ENCODE measurements around the gene PLCB1. TPM values are rescaled to one million over a fixed set of nuclear protein-coding genes. Genes with fewer than 3 reads are reported as not detected.

PLCB1 gene
- total and polyA plus RNA-seq, 2 donors (not counting 3 experiments of a cell fraction or from before 2014, with no cell fraction given), result 10.2 to 53.4 TPM

- no peaks in the 10 kb centered on the region for H3K9me1 ChIP-seq (replicated peaks; ENCODE audit: control insufficient read depth, extremely low read depth, insufficient read depth, low read length)
- no peak overlapping the region for H3K4me3 ChIP-seq (replicated peaks in 1 of 3; ENCODE audit: insufficient read depth in 1 of 3, low read depth in 1 of 3, low read length in 3 of 3)
- H3K79me2 ChIP-seq (ENCODE audit: control insufficient read depth, insufficient read depth, low read length), result no peaks in the 10 kb centered on the region
- no peak for FAIRE-seq
- no peak overlapping the region for H3K4me2 ChIP-seq (ENCODE audit: insufficient read depth, low read length)
- intact Hi-C loops (cut with micrococcal nuclease) (no loop called here), dilution Hi-C loops (cut with MboI; ENCODE audit: extremely low pct_ligation_motif_present, low sequenced_read_pairs) (no loop called here)
- no peaks in the 10 kb centered on the region for H3K36me3 ChIP-seq (ENCODE audit: control insufficient read depth in 2 of 2, extremely low read depth in 1 of 2, insufficient read depth in 2 of 2, low read length in 2 of 2)
- no peaks in the 10 kb centered on the region for H3K9me3 ChIP-seq (replicated peaks; ENCODE audit: control insufficient read depth, insufficient read depth, low read length)
- no peak for TF ChIP-seq JUN (IDR thresholded peaks at IDR 0.05; ENCODE audit: borderline replicate concordance, insufficient read depth, insufficient read length, low read depth)
- no peak for TF ChIP-seq MAX (IDR thresholded peaks at IDR 0.05; ENCODE audit: insufficient read depth, insufficient read length)
- TF ChIP-seq POLR2A (IDR thresholded peaks at IDR 0.05; ENCODE audit: low read depth, low read length), result no peak
- H2AFZ ChIP-seq (ENCODE audit: low read depth, low read length), result no peak overlapping the region
- H3K4me1 ChIP-seq (ENCODE audit: control insufficient read depth, extremely low read depth, insufficient read depth, low read length), result peaks cover 4% of the 10 kb centered on the region
- no peak for DNase-seq (ENCODE audit: low read depth, low spot score)
- ChIA-PET POLR2A (no interaction called here), CTCF (interaction anchor here (1.6 to 2.0 kb wide), 2 partner anchors 9 to 11 kb away, joined by 3 to 7 read pairs; no protein-coding TSS in a partner anchor)
- no peaks in the 10 kb centered on the region for H3K27me3 ChIP-seq (ENCODE audit: control insufficient read depth in 2 of 2, insufficient read depth in 2 of 2, low read length in 2 of 2)
- no peaks in the 10 kb centered on the region for H4K20me1 ChIP-seq (replicated peaks; ENCODE audit: control insufficient read depth, extremely low read depth, insufficient read depth, low read length)
- H3K9ac ChIP-seq (replicated peaks; ENCODE audit: extremely low read depth, insufficient read depth, low read length), result no peak overlapping the region
- BruUV-seq (replicated peaks), result no TSS peak
- no peak overlapping the region for H3K27ac ChIP-seq (ENCODE audit: insufficient read depth, low read depth, low read length)
Measured at GRCh38 chr20:8525017-8525343, 392.9 kb downstream of the PLCB1 start.

GRCh38 chr20:8526610-8527009, 394.5 kb downstream of the PLCB1 start:
- H3K9ac ChIP-seq (replicated peaks; ENCODE audit: extremely low read depth, insufficient read depth, low read length), result no peak overlapping the region
- ChIA-PET POLR2A (no interaction called here), CTCF (interaction anchor here (1.3 to 2.0 kb wide), 3 partner anchors 9 to 12 kb away, joined by 3 to 7 read pairs (median 4); no protein-coding TSS in a partner anchor)
- H3K36me3 ChIP-seq (ENCODE audit: control insufficient read depth in 2 of 2, extremely low read depth in 1 of 2, insufficient read depth in 2 of 2, low read length in 2 of 2), result no peaks in the 10 kb centered on the region
- no peaks in the 10 kb centered on the region for H3K9me1 ChIP-seq (replicated peaks; ENCODE audit: control insufficient read depth, extremely low read depth, insufficient read depth, low read length)
- dilution Hi-C loops (cut with MboI; ENCODE audit: extremely low pct_ligation_motif_present, low sequenced_read_pairs), result no loop called here
- H3K27ac ChIP-seq (ENCODE audit: insufficient read depth, low read depth, low read length), result no peak overlapping the region
- FAIRE-seq, result no peak
- DNase-seq (ENCODE audit: low read depth, low spot score), result no peak
- no peaks in the 10 kb centered on the region for H3K9me3 ChIP-seq (replicated peaks; ENCODE audit: control insufficient read depth, insufficient read depth, low read length)
- no TSS peak for BruUV-seq (replicated peaks)
- H3K27me3 ChIP-seq (ENCODE audit: control insufficient read depth in 2 of 2, insufficient read depth in 2 of 2, low read length in 2 of 2), result no peaks in the 10 kb centered on the region
- H2AFZ ChIP-seq (ENCODE audit: low read depth, low read length), result no peak overlapping the region
- TF ChIP-seq MAX (IDR thresholded peaks at IDR 0.05; ENCODE audit: insufficient read depth, insufficient read length) (no peak), JUN (IDR thresholded peaks at IDR 0.05; ENCODE audit: borderline replicate concordance, insufficient read depth, insufficient read length, low read depth) (no peak), FOS (IDR thresholded peaks at IDR 0.05; ENCODE audit: borderline replicate concordance, insufficient read depth, low read length) (no peak)
- H3K4me1 ChIP-seq (ENCODE audit: control insufficient read depth, extremely low read depth, insufficient read depth, low read length), result peaks cover 8% of the 10 kb centered on the region
- no peaks in the 10 kb centered on the region for H4K20me1 ChIP-seq (replicated peaks; ENCODE audit: control insufficient read depth, extremely low read depth, insufficient read depth, low read length)
- H3K4me3 ChIP-seq (replicated peaks in 1 of 3; ENCODE audit: insufficient read depth in 1 of 3, low read depth in 1 of 3, low read length in 3 of 3), result no peak overlapping the region
- H3K4me2 ChIP-seq (ENCODE audit: insufficient read depth, low read length), result no peak overlapping the region
- H3K79me2 ChIP-seq (ENCODE audit: control insufficient read depth, insufficient read depth, low read length), result no peaks in the 10 kb centered on the region
- intact Hi-C loops (cut with micrococcal nuclease), result no loop called here
